Activated CD4-positive, CD25-positive, alpha-beta regulatory T cell (primary cell): ENCODE data around the gene RAC2.
A peak's percentile ranks its signal among the peaks of the same experiment; 100 is the strongest.

ENCODE experiments used
- DNase-seq, 4 experiments: peaks; one replicate each; lab custom pipeline; 2025; lab: John Stamatoyannopoulos, UW

Gene RAC2

DNA sequence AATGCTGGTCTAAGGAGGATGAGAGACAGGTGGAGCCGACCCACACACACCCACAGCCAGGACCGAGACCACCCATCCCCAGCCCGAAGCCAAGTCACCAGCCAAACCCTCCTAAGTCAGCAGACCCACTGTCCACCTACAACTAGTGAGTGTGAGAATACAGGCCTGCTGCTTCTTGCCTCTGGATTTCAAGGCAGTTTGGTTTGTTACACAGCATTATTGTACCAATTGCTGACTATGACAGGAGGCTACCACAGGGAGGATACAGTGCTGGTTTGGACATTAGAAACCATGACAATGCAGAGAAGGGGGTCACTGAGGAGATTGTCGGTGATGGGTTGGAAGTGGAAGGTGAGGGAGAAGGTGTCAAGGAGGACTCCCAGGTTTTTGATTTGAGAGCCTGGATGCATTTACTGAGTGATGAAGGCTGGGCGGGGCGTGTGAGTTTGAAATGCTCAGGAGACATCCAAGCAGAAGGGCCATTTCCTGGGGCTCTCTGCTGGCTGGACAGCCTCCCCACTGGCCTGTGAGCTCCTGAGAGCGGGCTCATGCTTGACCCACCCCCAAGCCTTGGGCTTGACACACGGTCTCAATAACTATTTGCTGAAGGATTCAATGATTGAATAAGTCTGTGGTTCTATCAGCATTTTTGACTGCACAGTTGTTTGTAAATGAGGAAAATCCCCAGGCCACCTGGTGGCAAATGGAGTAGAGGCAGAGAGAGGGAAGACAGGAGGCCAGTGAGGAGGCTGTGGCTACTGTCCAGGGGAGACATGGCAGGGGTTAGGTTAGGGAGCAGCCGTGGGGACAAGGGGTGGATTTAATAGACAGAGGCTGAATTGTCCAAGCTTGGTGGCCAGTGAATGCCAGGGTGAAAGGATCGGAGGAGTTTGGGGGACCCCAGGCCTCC is 22.4 kb downstream of the RAC2 start:
- no peak for DNase-seq

DNA sequence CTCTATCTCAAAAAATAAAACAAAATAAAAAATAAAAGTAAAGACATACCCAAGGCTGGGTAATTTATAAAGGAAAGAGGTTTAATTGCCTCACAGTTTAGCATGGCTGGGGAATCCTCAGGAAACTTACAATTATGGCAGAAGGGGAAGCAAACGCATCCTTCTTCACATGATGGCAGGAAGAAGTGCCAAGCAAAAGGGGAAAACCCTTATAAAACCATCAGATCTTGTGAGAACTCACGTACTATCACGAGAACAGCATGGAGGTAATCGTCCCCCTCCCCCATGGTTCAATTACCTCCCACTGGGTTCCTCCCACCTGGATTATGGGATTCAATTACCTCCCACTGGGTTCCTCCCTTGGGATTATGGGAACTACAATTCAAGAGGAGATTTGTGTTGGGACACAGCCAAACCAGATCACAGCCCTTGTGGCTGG is 23.5 kb downstream of the RAC2 start:
- DNase-seq, result no peak

- no peak for DNase-seq
Observed at GRCh38 chr22:37219533-37219932, 24.5 kb downstream of the RAC2 start.

- peak in 3 of 4 experiments; percentile 37 to 65 (median 40) for DNase-seq
Observed at GRCh38 chr22:37218771-37219411, 25.2 kb downstream of the RAC2 start.

DNA sequence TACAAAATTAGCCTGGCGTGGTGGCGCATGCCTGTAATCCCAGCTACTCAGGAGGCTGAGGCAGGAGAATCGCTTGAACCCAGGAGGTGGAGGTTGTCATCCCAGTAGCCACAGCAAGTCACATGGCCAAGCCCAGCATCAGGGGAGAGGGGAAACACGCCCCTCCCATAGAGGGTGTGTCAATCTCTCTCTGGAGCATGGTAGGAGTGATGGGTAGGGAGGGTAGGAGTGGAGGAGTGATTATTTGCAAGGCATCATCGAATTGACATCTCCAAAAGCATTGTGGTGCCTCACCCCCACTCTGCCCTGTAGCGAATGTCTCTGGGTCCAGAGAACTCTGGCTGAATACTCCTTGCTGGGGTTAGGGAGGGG is 25.7 kb downstream of the RAC2 start:
- DNase-seq, result no peak

GRCh38 chr22:37215890-37216289 is 28.2 kb downstream of the RAC2 start:
- DNase-seq, result no peak

DNA sequence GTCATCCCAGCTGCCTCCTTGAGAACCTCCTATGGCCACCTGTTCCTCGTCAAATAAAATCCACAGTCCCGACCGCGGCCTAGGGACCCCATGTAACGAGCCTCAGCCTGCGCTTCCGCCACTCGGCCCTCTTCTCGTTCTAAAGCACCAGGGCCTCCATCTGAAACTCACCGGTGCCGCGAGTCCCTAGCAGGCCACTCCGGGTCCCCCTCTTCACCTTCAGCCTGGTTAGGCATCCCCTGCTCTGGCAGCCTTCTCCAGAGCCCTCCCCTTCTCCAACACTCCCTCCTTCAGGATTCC is 29.4 kb downstream of the RAC2 start:
- no peak for DNase-seq

- DNase-seq, result no peak
Observed at GRCh38 chr22:37213941-37214730, 29.9 kb downstream of the RAC2 start.

DNA sequence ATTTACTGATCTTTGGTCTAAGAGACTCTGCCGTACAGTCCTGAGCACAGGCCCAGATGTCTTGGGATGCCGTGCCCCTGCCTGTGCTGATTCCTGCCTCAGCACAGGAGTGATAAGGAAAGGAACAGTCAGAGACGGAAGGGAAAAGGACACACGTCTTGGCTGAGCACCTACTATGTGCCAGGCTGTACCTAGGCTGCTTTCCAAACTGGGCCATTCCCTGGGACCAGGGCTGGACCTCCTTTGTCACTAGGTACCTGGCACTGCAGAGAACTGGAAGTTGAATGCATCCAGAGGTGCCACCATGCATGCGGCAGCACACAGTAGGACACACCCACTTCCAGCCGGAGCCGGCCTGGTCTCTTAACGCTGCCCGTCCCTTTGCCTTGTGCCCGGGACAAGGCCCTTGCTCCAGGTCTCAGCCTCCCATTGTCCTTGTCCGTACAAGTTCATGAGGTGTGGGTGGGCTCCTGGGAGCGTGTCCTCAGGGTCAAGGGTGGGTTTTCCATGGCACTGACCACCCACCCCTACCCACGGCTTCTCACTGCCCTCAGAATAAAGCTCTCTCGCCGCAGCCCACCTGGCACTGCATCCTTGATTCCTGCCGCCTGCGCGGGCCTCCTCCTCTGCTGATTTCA is 30.7 kb downstream of the RAC2 start:
- no peak for DNase-seq

DNA sequence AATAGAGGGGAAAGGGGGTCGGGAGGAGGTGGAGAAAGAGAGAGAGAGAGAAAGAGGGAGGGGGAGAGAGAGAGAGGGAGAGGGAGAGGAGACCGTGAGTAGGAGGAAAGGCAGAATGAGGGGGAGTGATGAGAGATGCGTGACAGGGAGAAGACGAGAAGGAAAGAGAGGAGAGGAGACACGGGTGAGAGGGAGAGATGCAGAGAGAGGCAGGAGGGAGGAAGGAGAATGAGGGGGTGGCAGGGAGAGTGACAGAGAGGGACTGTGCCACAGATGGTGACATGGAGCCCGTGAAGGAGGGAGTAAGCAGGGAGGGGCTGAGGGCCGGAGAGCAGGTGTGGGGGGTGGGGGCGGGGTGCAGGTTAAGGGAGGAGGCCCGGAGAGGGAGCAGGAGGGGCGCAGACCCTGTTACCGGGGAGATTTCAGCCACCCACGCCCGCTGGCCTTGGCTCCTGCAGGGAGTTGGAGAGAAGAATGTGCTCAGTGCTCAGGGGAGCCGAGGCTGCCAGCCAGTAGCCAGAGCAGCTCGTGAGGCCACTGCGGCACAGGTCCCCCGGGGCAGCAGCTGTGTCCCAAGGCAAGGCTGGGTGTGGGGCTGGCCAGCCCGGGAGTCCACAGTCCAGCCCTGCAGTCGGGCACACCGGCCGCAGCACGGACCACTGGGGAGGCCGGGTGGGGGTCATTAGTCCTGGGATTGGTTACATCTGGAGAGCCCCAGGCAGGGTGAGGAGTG is 31.7 kb downstream of the RAC2 start, which contains the start of gene SSTR3:
Gene SSTR3 (minus strand): TSS at position 304 of the 733 bp plus-strand sequence. CDS start 4,674 bp downstream, outside the sequence.
- DNase-seq, result no peak

- DNase-seq, result no peak
Observed at GRCh38 chr22:37211866-37212173, 32.2 kb downstream of the RAC2 start.

DNA sequence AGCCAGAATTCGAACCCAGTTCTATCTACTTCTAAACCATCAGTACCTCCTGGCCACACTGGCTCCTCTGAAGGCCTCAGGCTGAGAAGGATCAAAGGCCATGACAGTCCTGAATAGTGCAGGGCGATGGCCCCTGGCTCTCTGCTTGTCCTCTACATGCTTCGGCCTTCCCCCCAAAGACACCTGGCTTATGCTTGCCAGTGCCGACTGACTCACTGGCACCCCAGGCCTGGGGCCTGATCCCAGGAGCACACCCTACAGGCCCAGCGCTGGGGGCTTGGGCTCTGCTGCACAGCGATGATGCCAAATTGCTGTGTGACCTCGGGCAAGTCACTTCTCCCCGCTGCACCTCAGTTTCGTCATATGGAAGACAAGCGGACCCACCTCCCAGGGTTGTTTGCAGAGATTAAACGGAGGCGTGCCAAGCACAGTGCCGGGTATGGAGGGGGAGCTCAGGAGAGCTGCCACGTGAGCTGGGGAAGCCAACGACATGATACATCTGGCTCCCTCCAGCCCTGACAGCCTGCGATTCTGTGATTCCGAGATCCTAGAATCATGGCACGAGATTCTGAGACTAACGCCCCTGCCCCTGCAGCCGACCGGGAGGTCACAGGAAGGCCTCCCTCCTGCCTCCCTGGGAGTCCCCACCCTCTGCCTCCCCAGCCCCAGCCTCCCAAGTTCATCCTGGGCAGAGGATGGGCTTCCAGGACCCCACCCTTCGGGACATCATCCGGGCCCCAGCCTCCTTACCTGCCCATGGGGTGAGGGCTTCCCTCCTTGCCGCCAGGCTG is 32.8 kb downstream of the RAC2 start:
- DNase-seq, result no peak

GRCh38 chr22:37210041-37210803 is 33.8 kb downstream of the RAC2 start:
- DNase-seq, result no peak

DNA sequence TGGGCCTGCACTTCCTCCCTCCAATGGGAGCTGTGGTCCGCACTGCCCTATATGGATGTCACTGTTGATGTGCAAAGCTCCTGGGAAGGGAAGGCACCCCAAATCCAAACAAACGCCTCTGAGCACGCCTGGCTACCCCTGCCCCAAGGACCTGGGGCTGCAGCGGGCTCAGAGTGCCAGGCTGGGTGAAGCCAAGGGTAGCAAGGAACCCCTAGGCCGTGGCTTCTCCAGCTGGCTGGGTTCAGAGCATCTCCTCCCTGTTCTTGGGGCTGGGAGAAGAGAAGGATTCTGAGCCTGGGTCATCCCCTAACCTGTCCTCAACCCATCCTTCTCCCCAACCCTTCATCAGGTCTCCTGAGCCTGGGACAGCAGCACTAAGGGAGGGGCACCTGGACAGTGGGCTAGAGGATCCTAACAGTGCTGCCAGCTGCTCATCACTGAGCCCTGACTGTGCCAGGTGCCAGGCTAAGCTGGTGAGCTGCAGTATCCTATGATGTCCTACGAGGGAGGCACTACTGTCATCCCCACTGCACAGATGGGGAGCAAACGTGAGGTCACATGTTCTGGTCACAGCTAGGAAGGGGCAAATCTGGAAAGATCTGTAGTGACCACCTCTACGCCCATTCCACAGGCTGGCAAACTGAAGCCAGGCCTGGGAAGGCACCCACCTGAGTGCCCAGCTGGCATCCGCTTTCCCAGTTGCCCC is 34.8 kb downstream of the RAC2 start:
- DNase-seq, result no peak

DNA sequence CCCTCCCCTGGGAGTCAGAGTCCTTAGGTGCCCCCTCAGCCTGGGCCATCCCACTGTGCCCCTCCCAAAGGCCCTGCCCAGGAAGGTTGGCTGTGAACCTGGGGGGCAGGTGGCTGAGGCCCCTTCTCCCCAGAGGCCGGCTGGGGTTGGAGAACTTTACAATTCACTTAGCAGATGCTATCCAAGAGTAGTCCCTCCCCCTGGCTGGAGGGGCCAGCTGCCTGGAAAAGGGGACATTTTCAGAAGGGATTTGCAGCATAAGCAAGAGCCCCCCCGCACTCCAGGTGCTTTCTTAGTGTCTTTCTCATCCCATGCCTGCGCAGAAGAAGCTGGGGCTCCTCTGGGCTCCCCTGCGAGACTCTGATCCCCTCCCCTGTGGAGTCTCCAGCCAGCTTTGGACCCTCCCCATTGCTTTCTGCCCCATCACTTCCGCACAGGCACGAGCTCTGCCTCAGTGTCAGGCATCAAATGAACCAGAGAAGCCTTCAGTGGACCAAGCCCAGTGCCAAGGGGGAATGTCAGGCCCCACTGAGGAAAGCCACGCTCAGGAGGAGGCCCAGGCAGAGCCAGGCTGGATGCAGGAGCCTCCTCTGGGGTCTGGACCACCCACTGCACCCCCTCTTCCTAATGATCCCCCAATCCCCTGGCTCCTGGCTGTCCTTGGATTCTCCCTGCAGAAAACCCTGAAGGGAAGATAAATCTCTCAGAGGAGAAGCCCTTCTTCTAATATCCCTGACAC is 35.5 kb downstream of the RAC2 start:
- no peak for DNase-seq

DNA sequence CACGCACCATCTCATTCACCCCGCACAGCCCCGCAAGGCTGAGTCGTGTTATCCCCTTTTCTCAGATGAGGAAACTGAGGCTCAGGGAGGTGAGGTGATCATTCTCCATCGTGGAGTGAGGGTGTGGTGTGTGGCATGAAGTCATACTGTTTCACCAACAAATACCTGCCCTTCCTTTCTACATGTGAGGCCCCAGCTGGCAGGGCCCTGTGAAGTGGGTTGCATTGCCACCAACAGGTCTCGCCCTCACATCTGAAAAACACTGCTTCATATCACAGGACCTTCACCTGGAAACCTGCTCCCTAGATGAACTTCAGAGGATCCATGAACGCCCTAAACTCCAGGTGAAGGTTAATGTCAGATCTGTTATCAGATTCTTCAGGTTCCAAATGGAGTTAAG is 36.1 kb downstream of the RAC2 start:
- no peak for DNase-seq

DNA sequence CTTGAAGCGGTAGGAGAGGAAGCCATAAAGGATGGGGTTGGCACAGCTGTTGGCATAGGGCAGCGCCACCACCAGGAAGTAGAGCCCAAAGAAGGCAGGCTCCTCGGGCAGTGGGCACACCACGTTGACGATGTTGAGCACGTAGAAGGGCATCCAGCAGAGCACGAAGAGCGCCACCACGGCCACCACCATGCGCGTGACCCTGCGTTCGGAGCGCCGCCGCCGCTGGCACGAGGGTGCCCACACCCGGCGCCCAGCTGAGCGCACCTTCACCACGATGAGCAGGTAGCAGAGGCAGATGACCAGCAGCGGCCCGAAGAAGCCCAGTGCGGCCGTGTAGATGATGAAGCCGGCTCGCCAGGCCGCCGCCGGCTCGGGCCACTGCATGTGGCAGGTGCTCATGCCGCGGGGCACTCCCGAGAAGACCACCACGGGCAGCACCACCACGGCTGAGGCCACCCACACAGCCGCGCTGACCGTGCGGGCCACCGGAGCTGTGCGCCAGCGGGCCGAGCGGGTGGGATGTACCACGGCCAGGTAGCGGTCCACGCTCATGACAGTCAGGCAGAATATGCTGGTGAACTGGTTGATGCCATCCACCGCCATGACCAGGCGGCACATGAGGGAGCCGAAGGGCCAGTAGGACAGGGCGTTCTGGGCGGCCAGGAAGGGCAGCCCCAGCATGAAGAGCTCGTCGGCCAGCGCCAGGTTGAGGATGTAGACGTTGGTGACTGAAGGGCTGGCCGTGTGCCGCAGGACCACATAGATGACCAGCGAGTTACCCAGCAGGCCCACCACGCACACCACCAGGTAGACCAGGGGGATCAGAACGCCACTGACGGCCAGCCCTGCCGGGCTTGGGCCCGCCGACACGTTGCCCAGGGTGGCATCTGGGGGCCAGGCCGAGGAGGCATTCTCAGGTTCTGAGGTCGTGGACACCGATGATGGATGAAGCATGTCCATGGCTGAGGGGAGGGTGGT is 36.9 kb downstream of the RAC2 start:
- DNase-seq, result no peak
